Neuronal stem cell (in vitro differentiated cells): ENCODE measurements around the gene GALNT1.
"Not testable (repeated sequence)": the region's sequence is repeated elsewhere in the genome, so short reads cannot be mapped to it uniquely, and the experiment has no call there.

Source experiments
- DNase-seq: peaks from one replicate; pipeline ENCODE4 v3.0.0-alpha.2; 2013; ENCODE audit warnings: low spot score
- H2AFZ ChIP-seq: one replicate; pipeline ENCODE4 v1.6.1; 2013; ENCODE audit warnings: mild to moderate bottlenecking, low read length, inconsistent platforms
- H2AK5ac ChIP-seq: 2 replicates; pipeline ENCODE4 v1.6.1; 2013; ENCODE audit warnings: low read depth, mild to moderate bottlenecking, inconsistent platforms, low read length, moderate library complexity, mixed read lengths
- H2BK120ac ChIP-seq: 2 replicates; pipeline ENCODE4 v1.6.1; 2013; ENCODE audit warnings: low read depth, mild to moderate bottlenecking, inconsistent platforms, low read length, moderate library complexity, mixed read lengths
- H2BK12ac ChIP-seq: one replicate; pipeline ENCODE4 v1.6.1; 2013; ENCODE audit warnings: low read length, inconsistent platforms
- H2BK15ac ChIP-seq: 2 replicates; pipeline ENCODE4 v1.6.1; 2013; ENCODE audit warnings: mild to moderate bottlenecking, low read length, inconsistent platforms, mixed read lengths
- H2BK5ac ChIP-seq: one replicate; pipeline ENCODE4 v1.6.1; 2013; ENCODE audit warnings: inconsistent platforms, mild to moderate bottlenecking, low read length, moderate library complexity
- H3K14ac ChIP-seq: one replicate; pipeline ENCODE4 v1.6.1; 2013; ENCODE audit warnings: low read length, inconsistent platforms
- H3K18ac ChIP-seq: 2 replicates; pipeline ENCODE4 v1.6.1; 2013; ENCODE audit warnings: low read length, inconsistent platforms
- H3K23ac ChIP-seq: 2 replicates; pipeline ENCODE4 v1.6.1; 2013; ENCODE audit warnings: low read depth, mild to moderate bottlenecking, mixed read lengths, low read length, inconsistent platforms; ENCODE audit not compliant: poor library complexity
- H3K27ac ChIP-seq: replicated peaks from 3 replicates; pipeline ENCODE4 v1.5.1; 2013; ENCODE audit warnings: low read length, inconsistent platforms
- H3K27me3 ChIP-seq, 3 experiments: 2 replicates each; pipeline ENCODE4 v1.6.1; 2013; ENCODE audit warnings: low read length in 3 of 3, mild to moderate bottlenecking in 2 of 3, inconsistent platforms in 1 of 3, low read depth in 1 of 3, mixed read lengths in 1 of 3, moderate library complexity in 1 of 3; ENCODE audit not compliant: control insufficient read depth in 3 of 3, insufficient read depth in 3 of 3
- H3K36me3 ChIP-seq, 2 donors: replicated peaks in 1 of 2; 2 replicates each; pipeline ENCODE4 v1.6.1; 2013; ENCODE audit warnings: low read length in 2 of 2; ENCODE audit not compliant: control insufficient read depth in 2 of 2, insufficient read depth in 2 of 2
- H3K4ac ChIP-seq: 2 replicates; pipeline ENCODE4 v1.6.1; 2013; ENCODE audit warnings: inconsistent platforms, mild to moderate bottlenecking, low read length, moderate library complexity
- H3K4me1 ChIP-seq, 2 donors: 1 replicate in 1 of 2; 2 replicates in 1 of 2; pipeline ENCODE4 v1.6.1; 2013; ENCODE audit warnings: low read length in 2 of 2, low read depth in 1 of 2; ENCODE audit not compliant: control insufficient read depth in 2 of 2, insufficient read depth in 1 of 2
- H3K4me2 ChIP-seq: one replicate; pipeline ENCODE4 v1.6.1; 2013; ENCODE audit warnings: mild to moderate bottlenecking, low read length, inconsistent platforms; ENCODE audit not compliant: insufficient read depth, poor library complexity, severe bottlenecking
- H3K4me3 ChIP-seq, 2 donors: 2 replicates each; pipeline ENCODE4 v1.5.1; 2013; ENCODE audit warnings: low read length in 2 of 2, mild to moderate bottlenecking in 2 of 2, inconsistent platforms in 1 of 2, moderate library complexity in 1 of 2
- H3K79me1 ChIP-seq: one replicate; pipeline ENCODE4 v1.6.1; 2013; ENCODE audit warnings: low read depth, mild to moderate bottlenecking, inconsistent platforms, low read length, moderate library complexity
- H3K9ac ChIP-seq: one replicate; pipeline ENCODE4 v1.6.1; 2013; ENCODE audit warnings: mild to moderate bottlenecking, low read depth, low read length, inconsistent platforms; ENCODE audit not compliant: poor library complexity
- H3K9me3 ChIP-seq, 2 donors: replicated peaks in 1 of 2; 2 replicates each; pipeline versions ENCODE3 to v1.6.1; 2013; ENCODE audit warnings: low read length in 2 of 2, mild to moderate bottlenecking in 2 of 2, inconsistent platforms in 1 of 2, low read depth in 1 of 2, mixed read lengths in 1 of 2, moderate library complexity in 1 of 2; ENCODE audit not compliant: control insufficient read depth in 2 of 2, insufficient read depth in 1 of 2
- H4K8ac ChIP-seq: one replicate; pipeline ENCODE4 v1.6.1; 2013; ENCODE audit warnings: low read depth, mild to moderate bottlenecking, inconsistent platforms, low read length, moderate library complexity
- H4K91ac ChIP-seq: one replicate; pipeline ENCODE4 v1.6.1; 2013; ENCODE audit warnings: low read length, low read depth, mild to moderate bottlenecking, inconsistent platforms; ENCODE audit not compliant: poor library complexity
- WGBS, 2 donors: extraction: QIAGEN DNeasy Blood & Tissue Kit; methylation state at CpG; one replicate each; pipeline ENCODE4 v1.1.7; 2013; ENCODE audit warnings: missing lambda C conversion rate in 2 of 2, mixed read lengths in 1 of 2; ENCODE audit not compliant: insufficient read length in 2 of 2, insufficient replicate concordance in 1 of 2; ENCODE audit errors: extremely low coverage in 2 of 2; 5-methylcytosine and 5-hydroxymethylcytosine counted together

GALNT1 gene

GRCh38 chr18:35547008-35547605, 34.4 kb upstream of the GALNT1 start:
- no peak overlapping the region for H2BK5ac ChIP-seq

GRCh38 chr18:35549564-35549963, 32.0 kb upstream of the GALNT1 start:
- no peak overlapping the region for H2BK12ac ChIP-seq
- H3K9ac ChIP-seq = no peak overlapping the region
- H3K36me3 ChIP-seq = no peaks in the 10 kb centered on the region
- no peak overlapping the region for H3K18ac ChIP-seq
- H4K8ac ChIP-seq = no peak overlapping the region
- H3K4me2 ChIP-seq = no peak overlapping the region
- H3K4ac ChIP-seq = no peak overlapping the region
- no peak overlapping the region for H2BK120ac ChIP-seq
- H3K4me1 ChIP-seq = no peaks in the 10 kb centered on the region
- no peaks in the 10 kb centered on the region for H3K79me1 ChIP-seq
- H2AFZ ChIP-seq = no peak overlapping the region
- no peak overlapping the region for H2AK5ac ChIP-seq
- H3K14ac ChIP-seq = no peak overlapping the region
- H3K27ac ChIP-seq = no peak overlapping the region
- H2BK5ac ChIP-seq = no peak overlapping the region
- H4K91ac ChIP-seq = no peak overlapping the region
- H3K9me3 ChIP-seq = no peaks in the 10 kb centered on the region
- no CpG with 5 or more reads among the region's 1 CpG for WGBS, 2 donors
- DNase-seq = no peak
- H3K23ac ChIP-seq = no peak overlapping the region
- no peak overlapping the region for H3K4me3 ChIP-seq
- H3K27me3 ChIP-seq = peaks cover 0 to 28% (median 0%) of the 10 kb centered on the region in 3 experiments
- no peak overlapping the region for H2BK15ac ChIP-seq

More at GRCh38 chr18:35547008-35547605, 34.4 kb upstream of the GALNT1 start:
- DNase-seq = no peak
- Histone ChIP-seq H3K27me3 (peaks cover 0 to 22% (median 0%) of the 10 kb centered on the region in 3 experiments), H3K4me3 (no peak overlapping the region), H3K4me1 (no peaks in the 10 kb centered on the region), H4K8ac (no peak overlapping the region), H2BK12ac (no peak overlapping the region), H2AK5ac (no peak overlapping the region), H2BK120ac (no peak overlapping the region), H3K4me2 (no peak overlapping the region), H3K27ac (no peak overlapping the region), H3K9me3 (no peaks in the 10 kb centered on the region), H2AFZ (no peak overlapping the region), H3K79me1 (no peaks in the 10 kb centered on the region), H3K36me3 (no peaks in the 10 kb centered on the region), H3K4ac (no peak overlapping the region), H2BK15ac (no peak overlapping the region), H3K18ac (no peak overlapping the region), H3K14ac (no peak overlapping the region), H3K9ac (no peak overlapping the region), H3K23ac (no peak overlapping the region), H4K91ac (no peak overlapping the region)
- WGBS, 2 donors = no CpG with 5 or more reads among the region's 2 CpGs

GRCh38 chr18:35553300-35553699, 28.2 kb upstream of the GALNT1 start:
- Histone ChIP-seq H3K4me3 (no peak overlapping the region), H3K14ac (no peak overlapping the region), H3K9me3 (no peaks in the 10 kb centered on the region), H2BK120ac (no peak overlapping the region), H3K18ac (no peak overlapping the region), H4K91ac (no peak overlapping the region), H3K23ac (no peak overlapping the region), H2BK12ac (no peak overlapping the region), H3K27me3 (peaks cover 0 to 20% (median 0%) of the 10 kb centered on the region in 3 experiments), H2AFZ (no peak overlapping the region), H3K79me1 (no peaks in the 10 kb centered on the region), H3K27ac (no peak overlapping the region), H2BK5ac (no peak overlapping the region), H3K9ac (no peak overlapping the region), H3K36me3 (no peaks in the 10 kb centered on the region), H3K4me2 (no peak overlapping the region), H3K4me1 (no peaks in the 10 kb centered on the region), H2BK15ac (no peak overlapping the region), H3K4ac (no peak overlapping the region), H2AK5ac (no peak overlapping the region), H4K8ac (no peak overlapping the region)
- WGBS, 2 donors = no CpG with 5 or more reads among the region's 2 CpGs
- DNase-seq = no peak

- no CpG with 5 or more reads among the region's 5 CpGs for WGBS, 2 donors
These were observed 26.0 kb upstream of the GALNT1 start for GRCh38 chr18:35555538-35555937.

More at GRCh38 chr18:35555538-35555937, 26.0 kb upstream of the GALNT1 start:
- not testable (repeated sequence) for H3K4me1 ChIP-seq, H3K36me3 ChIP-seq, H2BK5ac ChIP-seq, H3K18ac ChIP-seq, H4K8ac ChIP-seq, H2AFZ ChIP-seq, H3K79me1 ChIP-seq, H4K91ac ChIP-seq, H2BK15ac ChIP-seq, H3K9ac ChIP-seq, DNase-seq, H3K27ac ChIP-seq, H2BK120ac ChIP-seq, H3K4ac ChIP-seq, H2BK12ac ChIP-seq, H3K23ac ChIP-seq, H3K14ac ChIP-seq, H3K4me2 ChIP-seq, H2AK5ac ChIP-seq, H3K4me3 ChIP-seq, H3K9me3 ChIP-seq
- H3K27me3 ChIP-seq = peaks cover 0 to 13% (median 0%) of the 10 kb centered on the region in 3 experiments
